Measurements from ENCODE around the gene CEMIP. TPM values are rescaled to one million over a fixed set of nuclear protein-coding genes. Genes with fewer than 3 reads are reported as not detected.

CEMIP gene
- total RNA-seq, 2 donors from 2014 or later = 1.6 TPM; not detected in 1

- Histone ChIP-seq H3K4me3 (no peak overlapping the region), H3K27ac (no peak overlapping the region), H3K4me1 (peaks cover 18% of the 10 kb centered on the region), H3K36me3 (replicated peaks in 1 of 2; ENCODE audit: insufficient read depth in 1 of 2, low read depth in 2 of 2) (no peaks in the 10 kb centered on the region), H3K27me3 (peaks cover 0 to 13% of the 10 kb centered on the region in 2 donors), H3K9me3 (no peaks in the 10 kb centered on the region)
- intact Hi-C loops (cut with DNase I) = no loop called here
- no peak for DNase-seq
- WGBS, 2 donors = 91 to 95% methylated on average over 3 of the region's 3 CpGs
- no peak for ATAC-seq
- TF ChIP-seq, protein P1, sequence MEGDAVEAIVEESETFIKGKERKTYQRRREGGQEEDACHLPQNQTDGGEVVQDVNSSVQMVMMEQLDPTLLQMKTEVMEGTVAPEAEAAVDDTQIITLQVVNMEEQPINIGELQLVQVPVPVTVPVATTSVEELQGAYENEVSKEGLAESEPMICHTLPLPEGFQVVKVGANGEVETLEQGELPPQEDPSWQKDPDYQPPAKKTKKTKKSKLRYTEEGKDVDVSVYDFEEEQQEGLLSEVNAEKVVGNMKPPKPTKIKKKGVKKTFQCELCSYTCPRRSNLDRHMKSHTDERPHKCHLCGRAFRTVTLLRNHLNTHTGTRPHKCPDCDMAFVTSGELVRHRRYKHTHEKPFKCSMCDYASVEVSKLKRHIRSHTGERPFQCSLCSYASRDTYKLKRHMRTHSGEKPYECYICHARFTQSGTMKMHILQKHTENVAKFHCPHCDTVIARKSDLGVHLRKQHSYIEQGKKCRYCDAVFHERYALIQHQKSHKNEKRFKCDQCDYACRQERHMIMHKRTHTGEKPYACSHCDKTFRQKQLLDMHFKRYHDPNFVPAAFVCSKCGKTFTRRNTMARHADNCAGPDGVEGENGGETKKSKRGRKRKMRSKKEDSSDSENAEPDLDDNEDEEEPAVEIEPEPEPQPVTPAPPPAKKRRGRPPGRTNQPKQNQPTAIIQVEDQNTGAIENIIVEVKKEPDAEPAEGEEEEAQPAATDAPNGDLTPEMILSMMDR (IDR thresholded peaks at IDR 0.05) = no peak
- no peak for TF ChIP-seq POLR2A (IDR thresholded peaks at IDR 0.05)
These were observed 3.8 kb upstream of the CEMIP start for GRCh38 chr15:80775338-80775737.

DNA sequence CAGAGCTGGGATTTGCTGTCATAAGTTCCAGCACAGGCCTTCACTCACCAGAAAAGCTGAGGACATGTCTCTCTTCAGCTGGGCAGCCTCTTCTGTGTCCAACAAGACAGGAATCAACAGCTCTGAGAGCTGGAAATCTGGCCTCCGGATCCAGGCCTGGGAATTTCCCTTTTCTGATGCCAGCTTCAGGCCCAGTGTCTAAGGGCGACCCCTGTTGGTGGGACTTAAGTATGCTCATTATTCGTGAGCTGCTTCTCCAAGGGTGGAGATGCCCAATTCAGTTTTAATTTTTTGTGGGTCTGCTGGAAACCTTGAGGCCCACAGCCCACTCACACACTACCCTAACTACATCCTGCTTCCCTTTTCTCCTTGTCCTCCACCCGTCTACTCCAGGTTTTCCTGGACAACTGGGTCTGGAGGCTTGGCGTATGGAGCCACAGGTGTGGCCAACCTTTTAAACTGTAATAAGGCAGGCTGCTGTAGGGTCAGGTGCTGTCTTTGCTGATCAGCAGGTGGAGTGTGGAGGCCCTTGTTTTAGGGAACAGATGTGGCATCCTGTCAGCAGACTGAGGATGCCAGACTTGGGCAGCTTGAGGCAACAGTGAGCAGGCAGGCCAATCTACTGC is 2.6 kb upstream of the CEMIP start:
- H3K27ac ChIP-seq = no peak overlapping the region
- ATAC-seq (peak; percentile 68), DNase-seq (peak; percentile 80 to 83 (median 82))
- H3K4me1 ChIP-seq = peaks cover 22% of the 10 kb centered on the region
- no peaks in the 10 kb centered on the region for H3K9me3 ChIP-seq
- intact Hi-C loops (cut with DNase I) = no loop called here
- no peak overlapping the region for H3K4me3 ChIP-seq
- 22 to 44% methylated on average over 3 to 5 of the region's 5 CpGs for WGBS, 2 donors
- no peaks in the 10 kb centered on the region for H3K36me3 ChIP-seq (replicated peaks in 1 of 2; ENCODE audit: insufficient read depth in 1 of 2, low read depth in 2 of 2)
- TF ChIP-seq, protein P1 (IDR thresholded peaks at IDR 0.05) = peak; percentile 74 to 90 (median 86)
- TF ChIP-seq POLR2A (IDR thresholded peaks at IDR 0.05) = no peak
- peaks cover 0 to 13% of the 10 kb centered on the region in 2 donors for H3K27me3 ChIP-seq

GRCh38 chr15:80777137-80777536 is 2.0 kb upstream of the CEMIP start:
- no peaks in the 10 kb centered on the region for H3K36me3 ChIP-seq (replicated peaks in 1 of 2; ENCODE audit: insufficient read depth in 1 of 2, low read depth in 2 of 2)
- H3K4me3 ChIP-seq = no peak overlapping the region
- peak in 1 of 4 donors; percentile 36 for DNase-seq
- no peaks in the 10 kb centered on the region for H3K9me3 ChIP-seq
- WGBS, 2 donors = 51 to 60% methylated on average over 8 of the region's 8 CpGs
- H3K27ac ChIP-seq = no peak overlapping the region
- intact Hi-C loops (cut with DNase I) = no loop called here
- ATAC-seq = no peak
- TF ChIP-seq, protein P1 (IDR thresholded peaks at IDR 0.05) = no peak
- TF ChIP-seq POLR2A (IDR thresholded peaks at IDR 0.05) = no peak
- peaks cover 0 to 13% of the 10 kb centered on the region in 2 donors for H3K27me3 ChIP-seq
- H3K4me1 ChIP-seq = peaks cover 22% of the 10 kb centered on the region

DNA sequence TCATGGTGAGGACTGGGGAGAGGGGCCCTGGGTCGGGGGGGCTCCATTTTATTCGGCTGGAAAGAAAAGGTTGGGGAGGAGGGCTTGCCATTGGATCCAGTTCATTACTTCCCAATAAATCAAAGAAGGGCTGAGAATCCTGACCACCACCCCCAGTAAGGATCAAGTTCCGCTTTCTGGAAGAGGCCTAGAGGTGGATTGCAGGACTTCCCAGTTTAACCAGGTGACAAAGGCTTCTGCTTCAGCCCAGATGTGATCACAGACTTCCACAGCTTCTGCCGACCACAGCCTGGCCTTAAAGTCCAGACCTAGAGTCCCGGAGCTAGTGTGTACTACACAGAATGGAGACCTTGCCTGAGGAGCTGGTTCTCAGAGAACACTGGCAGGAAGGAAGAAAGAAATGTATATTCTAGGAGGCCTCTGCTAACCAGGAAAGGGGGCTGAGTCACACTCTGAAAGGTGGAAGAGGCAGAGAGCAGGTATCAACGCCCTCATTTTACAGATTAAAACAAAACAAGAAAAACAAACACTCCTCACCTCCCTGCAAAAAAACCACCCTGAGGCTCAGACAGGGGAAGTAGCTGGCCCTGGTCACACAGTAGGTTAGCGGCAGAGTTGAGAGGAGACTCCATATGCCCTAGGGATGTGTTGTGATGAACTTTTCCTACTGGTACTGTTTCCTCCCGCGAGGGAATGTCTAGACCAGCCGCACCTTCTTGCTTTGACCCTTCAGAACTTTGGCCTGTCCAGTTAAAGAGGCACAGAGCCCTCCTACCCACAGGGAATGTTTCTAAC is 1.1 kb upstream of the CEMIP start:
- H3K27me3 ChIP-seq = peaks cover 0 to 13% of the 10 kb centered on the region in 2 donors
- WGBS, 2 donors = 68 to 74% methylated on average over 10 of the region's 10 CpGs

More for the DNA sequence above, 1.1 kb upstream of the CEMIP start:
- H3K4me1 ChIP-seq = peaks cover 22% of the 10 kb centered on the region
- H3K4me3 ChIP-seq = no peak overlapping the region
- no peak for ATAC-seq
- H3K36me3 ChIP-seq (replicated peaks in 1 of 2; ENCODE audit: insufficient read depth in 1 of 2, low read depth in 2 of 2) = no peaks in the 10 kb centered on the region
- H3K27ac ChIP-seq = no peak overlapping the region
- no peak for DNase-seq
- no peak for TF ChIP-seq POLR2A (IDR thresholded peaks at IDR 0.05)
- TF ChIP-seq, protein P1 (IDR thresholded peaks at IDR 0.05) = no peak
- intact Hi-C loops (cut with DNase I) = no loop called here
- no peaks in the 10 kb centered on the region for H3K9me3 ChIP-seq
